HG03196 (cell line): ENCODE results near the gene MEGF6.

Experiments
- ATAC-seq: cut with Tn5 transposase; IDR thresholded peaks from one replicate; pipeline ENCODE4 v1.9.1; 2021; ENCODE audit not compliant: unreplicated experiment

MEGF6 gene

GRCh38 chr1:3525551-3526482 is 85.5 kb downstream of the MEGF6 start:
- no peak for ATAC-seq

GRCh38 chr1:3524556-3525203 is 86.6 kb downstream of the MEGF6 start:
- ATAC-seq: no peak

GRCh38 chr1:3523980-3524379 is 87.3 kb downstream of the MEGF6 start:
- ATAC-seq: no peak

GRCh38 chr1:3522564-3523265 is 88.6 kb downstream of the MEGF6 start:
- ATAC-seq: no peak

GRCh38 chr1:3522112-3522511 is 89.2 kb downstream of the MEGF6 start:
- no peak for ATAC-seq

- no peak for ATAC-seq
Observed at GRCh38 chr1:3521426-3521825, 89.9 kb downstream of the MEGF6 start.

- no peak for ATAC-seq
Observed at GRCh38 chr1:3520419-3521378, 90.6 kb downstream of the MEGF6 start.

- ATAC-seq: no peak
Observed at GRCh38 chr1:3519301-3519885, 91.9 kb downstream of the MEGF6 start.

GRCh38 chr1:3518756-3519155 is 92.6 kb downstream of the MEGF6 start:
- no peak for ATAC-seq

GRCh38 chr1:3518256-3518655 is 93.1 kb downstream of the MEGF6 start:
- no peak for ATAC-seq

GRCh38 chr1:3516911-3517675 is 94.2 kb downstream of the MEGF6 start:
- ATAC-seq: no peak

GRCh38 chr1:3516481-3516869 is 94.8 kb downstream of the MEGF6 start:
- no peak for ATAC-seq

GRCh38 chr1:3515774-3516480 is 95.4 kb downstream of the MEGF6 start:
- no peak for ATAC-seq

GRCh38 chr1:3515272-3515671 is 96.0 kb downstream of the MEGF6 start:
- no peak for ATAC-seq

- no peak for ATAC-seq
Observed at GRCh38 chr1:3514404-3514803, 96.9 kb downstream of the MEGF6 start.

GRCh38 chr1:3511856-3512255 is 99.5 kb downstream of the MEGF6 start:
- ATAC-seq: no peak

GRCh38 chr1:3511306-3511705 is 100.0 kb downstream of the MEGF6 start:
- ATAC-seq: no peak

- ATAC-seq: no peak
Observed at GRCh38 chr1:3510956-3511250, 100.4 kb downstream of the MEGF6 start.
